Fibroblast of the conjunctiva (primary cell): ENCODE results near the gene BTNL2.
"Not testable (repeated sequence)": the region's sequence is repeated elsewhere in the genome, so short reads cannot be mapped to it uniquely, and the experiment has no call there.

Experiments used
- DNase-seq: peaks from one replicate; pipeline ENCODE4 v3.0.0-alpha.2; 2010; ENCODE audit warnings: low read depth

The BTNL2 gene

DNA sequence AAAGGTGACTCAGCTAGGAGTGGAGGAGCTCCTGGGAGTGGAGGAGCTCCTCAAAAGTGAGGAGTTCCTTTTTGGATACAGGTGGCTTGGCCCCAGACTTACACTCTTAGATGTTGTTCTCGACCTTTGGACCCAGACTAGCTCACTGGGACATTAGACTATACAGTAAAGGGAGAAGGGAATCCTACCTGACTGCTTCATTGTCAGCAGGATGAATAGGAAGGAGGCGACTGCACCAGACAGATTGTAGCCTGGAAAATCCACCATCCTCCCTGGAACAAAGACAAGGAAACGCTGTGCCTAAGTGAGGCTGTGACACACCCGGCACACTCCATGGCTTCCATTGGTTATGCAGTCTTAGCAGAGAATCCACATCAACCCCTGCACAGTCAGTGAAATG is at the start of gene BTNL2:
Gene BTNL2, minus strand, starts transcription at position 325 of the 400 bp plus-strand sequence. Its CDS starts 58 bp downstream, at position 267.
- DNase-seq, result no peak

DNA sequence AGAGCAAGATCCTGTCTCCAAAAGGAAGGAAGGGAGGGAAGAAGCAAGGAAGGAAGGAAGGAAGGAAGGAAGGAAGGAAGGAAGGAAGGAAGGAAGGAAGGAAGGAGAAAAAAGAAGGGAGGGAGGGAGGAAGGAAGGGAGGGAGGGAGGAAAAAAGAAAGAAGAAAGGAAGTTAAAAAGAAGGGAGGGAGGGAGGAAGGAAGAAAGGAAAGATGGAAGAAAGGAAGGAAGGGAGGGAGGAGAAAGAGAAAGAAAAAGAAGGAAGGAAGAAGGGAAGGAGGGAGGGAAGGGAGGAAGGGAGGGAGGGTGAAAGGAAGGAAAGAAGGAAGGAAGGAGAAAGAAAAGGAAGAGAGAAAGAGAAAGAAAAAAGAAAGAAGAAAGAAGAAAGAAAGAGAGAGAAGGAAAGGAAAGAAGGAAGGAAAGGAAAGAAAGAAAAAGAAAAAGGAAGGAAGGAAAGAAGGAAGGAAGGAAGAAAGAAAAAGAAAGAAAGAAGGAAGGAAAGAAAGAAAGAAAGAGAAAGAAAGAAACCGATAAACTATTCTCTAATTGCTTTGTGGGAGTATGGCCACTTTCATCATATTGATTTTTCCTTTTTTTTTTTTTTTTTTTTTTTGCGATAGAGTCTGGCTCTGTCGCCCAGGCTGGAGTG is 42.2 kb upstream of the BTNL2 start:
- DNase-seq, result no peak

DNA sequence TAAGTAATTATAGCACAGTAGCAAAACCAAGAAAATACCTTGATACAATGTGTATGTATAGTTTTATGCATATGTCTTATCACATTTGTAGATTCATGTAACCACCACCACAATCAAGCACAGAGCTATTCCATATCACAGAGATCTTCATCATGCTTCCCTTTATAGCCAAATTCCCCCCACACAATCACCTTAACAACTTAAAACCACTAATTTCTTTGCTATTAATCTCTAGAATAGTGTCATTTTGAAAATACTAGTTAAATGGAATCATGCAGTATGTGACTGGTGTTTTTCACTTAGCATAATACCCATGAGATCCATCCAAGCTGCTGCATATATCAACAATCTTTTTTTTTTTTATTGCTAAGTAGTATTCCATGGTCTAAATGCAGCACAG is 41.0 kb upstream of the BTNL2 start:
- DNase-seq, result no peak

GRCh38 chr6:32445321-32445854 is 38.4 kb upstream of the BTNL2 start:
- DNase-seq, result no peak

DNA sequence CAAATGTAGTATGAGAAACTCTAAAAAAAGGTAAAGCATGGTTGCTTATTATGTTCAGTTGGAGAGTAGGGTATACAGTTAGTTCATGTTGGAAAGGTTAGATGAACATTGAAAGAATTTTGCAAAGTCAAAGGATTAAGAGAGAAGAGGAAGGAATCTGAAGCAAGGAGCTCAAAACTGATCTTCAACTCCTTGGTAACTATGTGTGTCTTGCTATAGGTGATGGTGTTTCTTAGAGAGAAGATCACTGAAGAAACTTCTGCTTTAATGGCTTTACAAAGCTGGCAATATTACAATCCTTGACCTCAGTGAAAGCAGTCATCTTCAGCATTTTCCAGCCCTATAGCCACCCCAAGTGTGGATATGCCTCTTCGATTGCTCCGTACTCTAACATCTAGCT is 37.5 kb upstream of the BTNL2 start:
- no peak for DNase-seq

GRCh38 chr6:32442977-32443552 is 36.1 kb upstream of the BTNL2 start:
- no peak for DNase-seq

GRCh38 chr6:32442243-32442667 is 35.3 kb upstream of the BTNL2 start:
- DNase-seq, result no peak

- DNase-seq, result peak; percentile 21
These were observed 32.7 kb upstream of the BTNL2 start, which contains the start of gene HLA-DRA for GRCh38 chr6:32439602-32440214. Gene HLA-DRA, plus strand, starts transcription at chr6:32439887. Its CDS starts 64 bp downstream, at chr6:32439951.

GRCh38 chr6:32439139-32439538 is 32.2 kb upstream of the BTNL2 start:
- DNase-seq, result no peak

DNA sequence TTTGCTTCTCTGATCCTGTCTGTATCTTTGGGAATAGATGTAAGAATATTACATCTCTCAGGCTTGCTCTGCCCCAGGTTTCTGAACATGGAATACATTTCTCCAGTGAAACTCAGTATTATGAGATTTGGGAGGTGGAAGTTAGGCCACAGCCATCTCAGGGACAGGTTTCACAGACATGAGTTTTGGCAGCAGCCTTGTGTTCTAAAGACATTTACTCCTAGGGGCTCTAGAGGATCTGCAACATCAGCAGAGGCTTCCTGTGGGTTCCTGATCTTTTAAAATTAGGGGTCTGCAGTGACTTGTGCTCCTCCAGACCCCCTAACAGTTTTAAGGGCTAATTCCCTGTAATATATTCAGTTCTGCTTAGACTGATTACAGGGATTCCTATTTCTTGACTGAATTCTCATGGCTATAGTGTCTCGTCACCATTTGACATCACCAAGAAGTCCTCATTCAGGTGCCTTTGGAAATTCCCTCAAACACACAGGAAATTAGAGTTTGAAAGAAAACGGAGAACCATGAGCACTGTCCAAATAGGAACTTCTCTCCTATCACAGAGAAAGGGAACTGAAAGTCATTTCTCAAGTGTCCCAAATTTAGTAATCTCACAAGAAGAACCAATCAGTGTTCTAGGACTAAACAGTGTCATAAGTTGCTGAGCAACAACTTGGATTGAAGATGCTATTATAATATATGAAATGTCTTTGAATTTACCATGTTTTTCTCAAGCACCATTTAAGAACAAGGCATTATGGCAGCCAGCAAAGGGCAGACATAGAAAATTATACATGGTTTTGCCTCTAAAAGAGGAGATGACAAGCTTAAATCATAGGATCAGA is 30.2 kb upstream of the BTNL2 start:
- DNase-seq, result no peak

DNA sequence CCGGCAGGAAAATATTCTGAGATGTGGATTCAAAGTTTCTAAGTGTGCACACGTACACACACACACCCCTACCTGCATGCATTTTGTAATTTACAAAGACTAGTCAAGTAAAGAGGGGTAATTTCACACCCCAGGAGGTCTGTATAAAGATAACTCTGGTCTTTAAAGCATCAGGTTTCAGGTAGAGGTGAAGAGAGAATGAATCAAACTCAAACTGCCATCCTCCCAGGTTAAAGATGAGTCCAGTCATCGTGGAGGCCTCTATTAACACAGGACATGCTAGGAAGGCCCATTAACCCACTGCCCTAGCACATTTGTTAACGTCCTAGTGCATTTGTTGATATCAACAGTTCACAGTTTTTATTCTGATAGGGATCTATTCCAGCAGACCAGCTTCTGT is 29.2 kb upstream of the BTNL2 start:
- no peak for DNase-seq

DNA sequence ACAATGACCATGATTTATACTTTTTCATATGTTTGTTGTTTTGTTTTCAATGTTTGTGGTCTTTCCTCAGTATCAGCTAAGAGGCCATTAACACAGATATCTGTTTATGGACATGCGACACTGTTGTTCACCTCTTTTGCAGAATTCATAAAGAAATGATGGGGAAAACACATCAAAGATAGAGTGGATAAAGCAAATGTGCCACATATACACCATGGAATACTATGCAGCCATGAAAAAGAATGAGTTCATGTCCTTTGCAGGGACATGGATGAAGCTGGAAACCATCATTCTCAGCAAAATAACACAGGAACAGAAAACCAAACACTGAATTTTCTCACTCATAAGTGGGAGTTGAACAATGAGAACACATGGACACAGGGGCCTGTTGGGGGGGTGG is 27.0 kb upstream of the BTNL2 start:
- not testable (repeated sequence) for DNase-seq

- DNase-seq, result peak; percentile 20
These were observed 25.1 kb upstream of the BTNL2 start for GRCh38 chr6:32432050-32432450.

DNA sequence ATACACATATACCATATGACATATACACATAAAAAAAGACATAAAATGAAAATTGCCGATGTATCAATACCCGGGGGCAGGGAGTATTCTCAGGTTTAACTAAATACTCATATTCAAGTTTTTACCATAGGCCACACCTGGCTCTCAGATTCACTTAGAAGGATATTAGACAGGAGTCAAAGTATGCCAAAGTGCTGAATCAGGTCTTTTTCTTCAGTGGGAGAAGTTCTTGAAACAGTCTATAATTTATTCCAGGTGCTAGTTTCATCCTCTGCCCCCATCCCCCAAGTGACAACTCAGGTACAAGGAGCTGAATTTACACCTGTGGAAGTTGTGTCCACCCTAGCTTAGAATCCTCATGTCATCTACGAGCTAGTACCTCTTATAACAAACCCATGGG is 24.2 kb upstream of the BTNL2 start:
- no peak for DNase-seq

GRCh38 chr6:32430179-32430578 is 23.2 kb upstream of the BTNL2 start:
- no peak for DNase-seq

- DNase-seq, result no peak
These were observed 21.0 kb upstream of the BTNL2 start for GRCh38 chr6:32427934-32428474.

DNA sequence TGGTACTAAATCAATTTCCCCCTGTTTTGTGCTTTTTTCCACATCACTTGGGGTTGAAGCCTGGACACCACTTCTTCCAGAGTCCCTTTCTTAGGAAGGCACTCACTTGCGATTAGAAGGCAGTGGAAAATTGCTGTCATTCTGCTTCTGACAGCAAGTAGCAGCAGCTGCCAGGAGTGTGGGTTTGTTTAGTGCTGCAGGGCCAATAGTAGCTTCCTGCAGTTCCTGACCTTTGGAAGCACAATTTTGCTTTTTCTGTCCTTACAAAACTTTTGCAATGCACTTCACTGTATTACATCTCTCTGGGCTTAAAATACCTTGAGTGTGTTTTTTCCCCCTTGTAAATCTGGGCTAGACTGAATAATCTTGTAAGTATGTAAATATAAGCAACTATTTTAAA is 20.2 kb upstream of the BTNL2 start:
- DNase-seq, result no peak

GRCh38 chr6:32426338-32426737 is 19.4 kb upstream of the BTNL2 start:
- no peak for DNase-seq

- DNase-seq, result no peak
These were observed 17.8 kb upstream of the BTNL2 start for GRCh38 chr6:32424589-32425300.

- DNase-seq, result no peak
These were observed 9.1 kb upstream of the BTNL2 start for GRCh38 chr6:32416036-32416435.

- DNase-seq, result peak; percentile 48
These were observed 8.6 kb upstream of the BTNL2 start for GRCh38 chr6:32415521-32416019.
